Measurements from ENCODE around the gene OXCT1. TPM values are rescaled to one million over a fixed set of nuclear protein-coding genes. Genes with fewer than 3 reads are reported as not detected.

The OXCT1 gene
- total RNA-seq, 1 experiment from 2014 or later: 20.6 TPM

GRCh38 chr5:41908374-41909079 lies 38.3 kb upstream of the OXCT1 start:
- peaks cover 47% of the 10 kb centered on the region for H3K36me3 Mint-ChIP-seq
- POLR2A ChIA-PET: no interaction called here
- CTCF ChIA-PET: no interaction called here
- TF ChIP-seq RORB (CRISPR knock-in tag; IDR thresholded peaks at IDR 0.05) (no peak), E2F1 (CRISPR knock-in tag; IDR thresholded peaks at IDR 0.05) (no peak), NR1H2 (CRISPR knock-in tag; IDR thresholded peaks at IDR 0.05) (no peak), CREM (CRISPR knock-in tag; IDR thresholded peaks at IDR 0.05) (no peak), NFATC4 (CRISPR knock-in tag; IDR thresholded peaks at IDR 0.05) (no peak), USF2 (CRISPR knock-in tag; IDR thresholded peaks at IDR 0.05) (no peak), FOXP4 (CRISPR knock-in tag; IDR thresholded peaks at IDR 0.05) (no peak), FOXK1 (CRISPR knock-in tag; IDR thresholded peaks at IDR 0.05) (no peak), ZBTB43 (CRISPR knock-in tag; IDR thresholded peaks at IDR 0.05) (no peak), ATF6 (CRISPR knock-in tag; IDR thresholded peaks at IDR 0.05) (no peak), KAT7 (CRISPR knock-in tag; IDR thresholded peaks at IDR 0.05; ENCODE audit: borderline replicate concordance) (no peak), ZNF425 (CRISPR knock-in tag; conservative IDR thresholded peaks at IDR 0.05) (no peak), ESRRA (CRISPR knock-in tag; IDR thresholded peaks at IDR 0.05; ENCODE audit: borderline replicate concordance) (no peak), MLX (CRISPR knock-in tag; IDR thresholded peaks at IDR 0.05) (no peak), ZNF281 (CRISPR knock-in tag; IDR thresholded peaks at IDR 0.05) (no peak)
- no peak overlapping the region for H3K4me3 Mint-ChIP-seq
- H3K27ac Mint-ChIP-seq: no peak overlapping the region
- ATAC-seq (no peak), DNase-seq (ENCODE audit: low spot score) (no peak)
- no peaks in the 10 kb centered on the region for H3K27me3 Mint-ChIP-seq (ENCODE audit: low read depth)
- H3K4me1 Mint-ChIP-seq: peaks cover 14% of the 10 kb centered on the region
- no peaks in the 10 kb centered on the region for H3K9me3 Mint-ChIP-seq

Data from WTC11 (cell line).